K562 (cell line): ENCODE measurements around the gene IRAG1. TPM values are rescaled to one million over a fixed set of nuclear protein-coding genes. Genes with fewer than 3 reads are reported as not detected.

Experiments
- ATAC-seq: fragments of 200-7000 bp; cut with Tn5 transposase; 3 replicates; pipeline ENCODE4 v1.9.1; 2020; ENCODE audit warnings: moderate library complexity
- BruUV-seq: library from RNA; stranded (reverse); fragments of 400-500 nt; replicated peaks from 2 replicates; lab custom pipeline; 2021; lab: Mats Ljungman, UMichigan
- CTCF ChIA-PET: fragments of 300-600 bp; formaldehyde crosslinking; extraction: SDS; loops from one replicate; lab custom pipeline; 2021; ENCODE audit warnings: low intra/inter-chr PET ratio; lab: Yijun Ruan, JAX
- POLR2A ChIA-PET: fragments of 300-600, 350-650 bp; sonication (Branson Sonifier 250); formaldehyde crosslinking; extraction: SDS; loops from one replicate; lab custom pipeline; 2021; ENCODE audit warnings: antibody characterized with exemption, inconsistent platforms; lab: Yijun Ruan, JAX
- DNase-seq, 4 experiments: peaks; one replicate each; pipeline versions ENCODE4 v3.0.0 to v3.0.0-alpha.2; 2011 to 2018; ENCODE audit warnings: low spot score in 3 of 4, mixed read lengths in 3 of 4; ENCODE audit errors: extremely low read depth in 1 of 4
- FAIRE-seq: peaks from 2 replicates; lab custom pipeline; 2011; peaks lifted over from hg19 to GRCh38; lab: Jason Lieb, UNC
- H2AFZ ChIP-seq: 2 replicates; pipeline ENCODE4 v1.6.0; 2011; ENCODE audit warnings: low read depth, low read length, control low read depth, inconsistent platforms
- H3K27ac ChIP-seq: fragments of 200-600 bp; 3 replicates; pipeline ENCODE4 v1.8.0; 2011; ENCODE audit warnings: low read depth, mild to moderate bottlenecking, control low read depth, inconsistent platforms, low read length, moderate library complexity, mixed read lengths; ENCODE audit errors: extremely low read depth
- H3K27me3 ChIP-seq, 2 experiments: fragments of 300-600 bp in 1 of 2; 2 replicates in 1 of 2; 3 replicates in 1 of 2; pipeline versions ENCODE4 v1.6.0 to v1.8.0; 2011; ENCODE audit warnings: inconsistent platforms in 2 of 2, low read length in 2 of 2, mild to moderate bottlenecking in 1 of 2, mixed read lengths in 1 of 2, moderate library complexity in 1 of 2; ENCODE audit not compliant: control insufficient read depth in 2 of 2, insufficient read depth in 2 of 2
- H3K36me3 ChIP-seq: fragments of 300-600 bp; 3 replicates; pipeline ENCODE4 v1.8.0; 2011; ENCODE audit warnings: mild to moderate bottlenecking, low read length, inconsistent platforms; ENCODE audit not compliant: control insufficient read depth, insufficient read depth
- H3K4me1 ChIP-seq, 2 experiments: fragments of 200-600 bp in 1 of 2; replicated peaks in 1 of 2; 2 replicates in 1 of 2; 3 replicates in 1 of 2; pipeline versions ENCODE4 v1.5.1 to v1.8.0; 2011; ENCODE audit warnings: inconsistent platforms in 2 of 2, low read length in 2 of 2, mild to moderate bottlenecking in 1 of 2, mixed read lengths in 1 of 2, moderate library complexity in 1 of 2; ENCODE audit not compliant: control insufficient read depth in 2 of 2, insufficient read depth in 2 of 2
- H3K4me2 ChIP-seq: 2 replicates; pipeline ENCODE4 v1.6.1; 2011; ENCODE audit warnings: low read length, control low read depth, inconsistent platforms, mixed read lengths; ENCODE audit not compliant: insufficient read depth
- H3K4me3 ChIP-seq: fragments of 200-600 bp; sonication (generic), shearing (Covaris generic); 2 replicates; pipeline ENCODE4 v1.5.1; 2016; ENCODE audit warnings: control low read depth, inconsistent platforms
- H3K79me2 ChIP-seq: fragments of 200-600 bp; 3 replicates; pipeline ENCODE4 v1.8.0; 2011; ENCODE audit warnings: low read length, inconsistent platforms; ENCODE audit not compliant: control insufficient read depth, insufficient read depth
- H3K9ac ChIP-seq, 2 experiments: 2 replicates each; pipeline versions ENCODE4 v1.6.0 to v1.6.1; 2011; ENCODE audit warnings: low read depth in 2 of 2, low read length in 2 of 2, control low read depth in 1 of 2, inconsistent platforms in 1 of 2, mild to moderate bottlenecking in 1 of 2, mixed read lengths in 1 of 2; ENCODE audit not compliant: insufficient read depth in 1 of 2
- H3K9me1 ChIP-seq: one replicate; pipeline ENCODE4 v1.6.0; 2011; ENCODE audit warnings: inconsistent platforms, mild to moderate bottlenecking, low read length, moderate library complexity; ENCODE audit not compliant: control insufficient read depth, insufficient read depth
- H3K9me3 ChIP-seq: replicated peaks from 2 replicates; pipeline ENCODE4 v1.5.1; 2011; ENCODE audit warnings: low read depth, low read length, inconsistent platforms; ENCODE audit not compliant: control insufficient read depth, insufficient read depth
- H4K20me1 ChIP-seq: replicated peaks from 2 replicates; pipeline ENCODE4 v1.6.1; 2011; ENCODE audit warnings: low read length, inconsistent platforms, mixed read lengths; ENCODE audit not compliant: control insufficient read depth, insufficient read depth
- CAMTA2 ChIP-seq: fragments of 250-450 bp; sonication (Bioruptor Pico); conservative IDR thresholded peaks from 2 replicates; pipeline ENCODE4 v1.5.1; 2022
- DDX20 ChIP-seq: fragments of 450-650 bp; IDR thresholded peaks from 2 replicates; pipeline ENCODE4 v1.6.1; 2016; ENCODE audit warnings: missing genetic modification characterization, low read depth, mild to moderate bottlenecking, missing compliant biosample characterization, moderate library complexity
- MXD1 ChIP-seq: fragments of 250-450 bp; sonication (Bioruptor Pico); IDR thresholded peaks from 2 replicates; pipeline ENCODE4 v1.8.0; 2021; ENCODE audit warnings: borderline replicate concordance, mild to moderate bottlenecking, moderate library complexity; ENCODE audit not compliant: poor library complexity, severe bottlenecking
- NR2C2 ChIP-seq, 2 experiments: fragments of 200-800 bp in 1 of 2; sonication (Bioruptor generic) in 1 of 2; sonication (generic) in 1 of 2; formaldehyde crosslinking in 1 of 2; IDR thresholded peaks; 2 replicates each; pipeline versions ENCODE4 v1.6.1 to v1.8.0; 2016 to 2022; ENCODE audit warnings: mild to moderate bottlenecking in 1 of 2, missing compliant biosample characterization in 1 of 2, missing genetic modification characterization in 1 of 2, missing genetic modification reagents in 1 of 2
- THRAP3 ChIP-seq: fragments of 450-650 bp; IDR thresholded peaks from 2 replicates; pipeline ENCODE4 v1.6.1; 2016; ENCODE audit warnings: mild to moderate bottlenecking, inconsistent platforms, borderline replicate concordance
- ZNF217 ChIP-seq: sonication (generic); formaldehyde crosslinking; IDR thresholded peaks from 2 replicates; pipeline ENCODE4 v1.8.0; 2022; ENCODE audit warnings: mild to moderate bottlenecking, missing genetic modification reagents
- WGBS: fragments of 100-300 bp; shearing (Covaris generic); methylation state at CpG from one replicate; pipeline ENCODE4 v1.1.6; 2016; ENCODE audit warnings: low coverage, mixed read lengths; ENCODE audit not compliant: insufficient coverage; ENCODE audit errors: missing lambda C conversion rate; 5-methylcytosine and 5-hydroxymethylcytosine counted together
- in situ Hi-C: fragments of 300-500 bp; cut with MboI; formaldehyde crosslinking; loops from 4 replicates; pipeline ENCODE4 v1.15.0; 2018; ENCODE audit warnings: inconsistent platforms, mixed read lengths
- intact Hi-C: fragments of 100-400 bp; cut with micrococcal nuclease; formaldehyde crosslinking; loops from 2 replicates; pipeline ENCODE4 v1.14.2; 2022
- polyA plus RNA-seq, 8 experiments: library from polyadenylated mRNA; depleted of rRNA in 4 of 8; stranded (reverse) in 5 of 8; unstranded in 3 of 8; fragments of >200 nt; fragmentation: Nextera tagmentation in 2 of 8; fragmentation: Illumina TruSeq in 1 of 8; extraction: Ambion mirVana in 2 of 8; extraction: Trizol in 1 of 8; gene quantifications; 2 replicates each; pipeline versions ENCODE4 v1.2.1 to v1.2.3, GENCODE V29; 2011 to 2014; ENCODE audit warnings: inconsistent platforms in 1 of 8, missing spikeins in 1 of 8
- total RNA-seq, 7 experiments: library from RNA; depleted of rRNA in 6 of 7; stranded (reverse); fragments of >200 nt in 6 of 7; fragmentation: Illumina TruSeq in 2 of 7; extraction: Trizol in 2 of 7; gene quantifications; 2 replicates each; pipeline versions ENCODE4 v1.2.1 to v1.2.3, GENCODE V29; 2011 to 2021; ENCODE audit warnings: low replicate concordance in 1 of 7

IRAG1 gene
- total and polyA plus RNA-seq, 9 of the 15 experiments (the other 6 are each of a cell fraction or from before 2014, with no cell fraction given) = 0.01 to 0.22 (median 0.09) TPM; not detected in 1

GRCh38 chr11:10695833-10696232, 2.3 kb upstream of the IRAG1 start:
- H3K4me3 ChIP-seq = no peak overlapping the region
- no peak for TF ChIP-seq THRAP3
- no peak for TF ChIP-seq NR2C2 (CRISPR knock-in tag; IDR thresholded peaks at IDR 0.05)
- TF ChIP-seq NR2C2 (tag; IDR thresholded peaks at IDR 0.05) = peak; percentile 43
- no peak for TF ChIP-seq MXD1 (CRISPR knock-in tag)
- no peak for TF ChIP-seq DDX20 (tag)
- no peak for TF ChIP-seq ZNF217 (CRISPR knock-in tag)
- TF ChIP-seq CAMTA2 (CRISPR knock-in tag) = no peak
- 0% methylated on average over 3 of the region's 3 CpGs for WGBS
- FAIRE-seq = no peak
- no peaks in the 10 kb centered on the region for H3K9me1 ChIP-seq
- H3K27ac ChIP-seq = no peak overlapping the region
- peaks cover 2% of the 10 kb centered on the region; the same call in 1 of the 2 replicates for H3K9me3 ChIP-seq
- H3K9ac ChIP-seq = no peak overlapping the region
- peaks cover 0 to 10% of the 10 kb centered on the region in 2 experiments; a peak in 2 of 5 replicates for H3K27me3 ChIP-seq
- ChIA-PET CTCF (no interaction called here), POLR2A (interaction anchor here (1.1 to 2.0 kb wide), 2 partner anchors 11 to 13 kb away, joined by 4 to 7 read pairs; no protein-coding TSS in a partner anchor)
- BruUV-seq = no TSS peak
- no peak overlapping the region for H3K4me2 ChIP-seq
- DNase-seq = no peak
- H2AFZ ChIP-seq = peak overlapping the region; percentile 59
- intact Hi-C loops (no loop called here), in situ Hi-C loops (no loop called here)
- H3K4me1 ChIP-seq = peaks cover 6 to 10% of the 10 kb centered on the region in 2 experiments; a peak in 4 of 5 replicates
- H3K79me2 ChIP-seq = no peaks in the 10 kb centered on the region
- no peaks in the 10 kb centered on the region for H3K36me3 ChIP-seq
- no peak for ATAC-seq
- H4K20me1 ChIP-seq = no peaks in the 10 kb centered on the region
